AG04450 (cell line): Measurements from ENCODE around the gene CXCL12. TPM values are rescaled to one million over a fixed set of nuclear protein-coding genes. Genes with fewer than 3 reads are reported as not detected.

Source experiments
- CTCF ChIA-PET: fragments of 300-600, 350-600 bp; formaldehyde crosslinking; extraction: SDS; loops from one replicate; lab custom pipeline; 2022; ENCODE audit warnings: antibody characterized with exemption, inconsistent platforms; lab: Charles Lee
- POLR2A ChIA-PET: fragments of 350-600 bp; formaldehyde crosslinking; extraction: SDS; loops from one replicate; lab custom pipeline; 2021; ENCODE audit warnings: antibody characterized with exemption, inconsistent platforms; lab: Yijun Ruan, JAX
- DNase-seq: peaks from one replicate; pipeline ENCODE4 v3.0.0-alpha.2; 2011; ENCODE audit warnings: low read depth, low spot score
- H3K27ac ChIP-seq: one replicate; pipeline ENCODE4 v1.5.1; 2012; ENCODE audit warnings: low read depth, low read length, control low read depth
- H3K27me3 ChIP-seq: one replicate; pipeline ENCODE4 v1.6.0; 2012; ENCODE audit warnings: low read length; ENCODE audit not compliant: control insufficient read depth, insufficient read depth
- H3K4me3 ChIP-seq: 2 replicates; pipeline ENCODE4 v1.5.1; 2011; ENCODE audit warnings: mild to moderate bottlenecking, low read depth, low read length, control low read depth
- H3K9me3 ChIP-seq: 2 replicates; pipeline ENCODE4 v1.5.1; 2012; ENCODE audit warnings: low read length; ENCODE audit not compliant: control insufficient read depth, insufficient read depth
- CTCF ChIP-seq: IDR thresholded peaks from 2 replicates; pipeline ENCODE4 v1.5.1; 2011; ENCODE audit warnings: low read depth, low read length, control low read depth, inconsistent platforms
- polyA plus RNA-seq: library from polyadenylated mRNA; depleted of rRNA; stranded (reverse); fragments of >200 nt; gene quantifications from 2 replicates; pipeline ENCODE4 v1.2.3, GENCODE V29; 2011

The CXCL12 gene
- polyA plus RNA-seq, 1 experiment: 93.4 TPM

- no peaks in the 10 kb centered on the region; the same call in 1 of the 2 replicates for H3K9me3 ChIP-seq
- CTCF ChIA-PET: interaction anchor here (2.1 kb wide), 1 partner anchor 58 kb away, joined by 6 read pairs; no protein-coding TSS in a partner anchor
Observed at GRCh38 chr10:44368637-44369036, 16.3 kb downstream of the CXCL12 start.

GRCh38 chr10:44366941-44367630 lies 17.8 kb downstream of the CXCL12 start:
- ChIA-PET POLR2A (no interaction called here), CTCF (interaction anchor here (0.5 to 1.0 kb wide), 4 partner anchors 10 to 677 kb away, joined by 3 to 4 read pairs (median 4); no protein-coding TSS in a partner anchor)
- Histone ChIP-seq H3K9me3 (no peaks in the 10 kb centered on the region), H3K27me3 (no peaks in the 10 kb centered on the region), H3K4me3 (no peak overlapping the region), H3K27ac (no peak overlapping the region)
- no peak for DNase-seq
- TF ChIP-seq CTCF: no peak

More at GRCh38 chr10:44368637-44369036, 16.3 kb downstream of the CXCL12 start:
- H3K27me3 ChIP-seq: no peaks in the 10 kb centered on the region
- H3K4me3 ChIP-seq: no peak overlapping the region
- TF ChIP-seq CTCF: no peak
- POLR2A ChIA-PET: no interaction called here
- no peak overlapping the region for H3K27ac ChIP-seq
- DNase-seq: no peak

GRCh38 chr10:44364566-44364965 lies 20.3 kb downstream of the CXCL12 start:
- CTCF ChIA-PET: no interaction called here
- DNase-seq: no peak

GRCh38 chr10:44363716-44364115 lies 21.2 kb downstream of the CXCL12 start:
- POLR2A ChIA-PET: no interaction called here
- Histone ChIP-seq H3K9me3 (no peaks in the 10 kb centered on the region), H3K4me3 (no peak overlapping the region), H3K27me3 (peaks cover 4% of the 10 kb centered on the region), H3K27ac (no peak overlapping the region)
- TF ChIP-seq CTCF: no peak
- no peak for DNase-seq
- CTCF ChIA-PET: interaction anchor here (0.6 to 1.3 kb wide), 2 partner anchors 53 to 594 kb away, joined by 3 to 4 read pairs; no protein-coding TSS in a partner anchor

More at GRCh38 chr10:44364566-44364965, 20.3 kb downstream of the CXCL12 start:
- H3K27me3 ChIP-seq: peaks cover under 1% of the 10 kb centered on the region
- H3K27ac ChIP-seq: no peak overlapping the region
- no peak overlapping the region for H3K4me3 ChIP-seq
- no peak for TF ChIP-seq CTCF
- POLR2A ChIA-PET: no interaction called here
- H3K9me3 ChIP-seq: no peaks in the 10 kb centered on the region
